Endothelial cell of umbilical vein (primary cell): ENCODE results near the gene PLAC1.

Source experiments
- CTCF ChIP-seq, 2 donors: IDR thresholded peaks; 1 replicate in 1 of 2; 2 replicates in 1 of 2; pipeline ENCODE4 v1.5.1; 2011; ENCODE audit warnings: low read length in 2 of 2, mild to moderate bottlenecking in 2 of 2, moderate library complexity in 2 of 2, control low read depth in 1 of 2, inconsistent platforms in 1 of 2, low read depth in 1 of 2; ENCODE audit not compliant: insufficient read depth in 1 of 2; ENCODE audit errors: extremely low read depth in 1 of 2
- FOS ChIP-seq: IDR thresholded peaks from 2 replicates; pipeline ENCODE4 v1.6.1; 2011; ENCODE audit warnings: mild to moderate bottlenecking, low read length, moderate library complexity, borderline replicate concordance; ENCODE audit not compliant: insufficient read depth
- POLR2A ChIP-seq: IDR thresholded peaks from 2 replicates; pipeline ENCODE4 v1.6.1; 2012; ENCODE audit warnings: low read depth, mild to moderate bottlenecking, control low read depth, low read length
- POLR2AphosphoS5 ChIP-seq: IDR thresholded peaks from 2 replicates; pipeline ENCODE4 v1.6.1; 2012; ENCODE audit warnings: low read depth, mild to moderate bottlenecking, control low read depth, low read length, moderate library complexity; ENCODE audit not compliant: insufficient read depth

GRCh38 chrX:134684956-134685355, 26.7 kb upstream of the PLAC1 start:
- TF ChIP-seq POLR2A (no peak), CTCF (IDR thresholded peaks at IDR 0.05; ENCODE audit: extremely low read depth in 1 of 2, insufficient read depth in 1 of 2, low read depth in 1 of 2, low read length in 2 of 2) (no peak), POLR2AphosphoS5 (no peak), FOS (no peak)
